GM12872 (cell line): Measurements from ENCODE around the gene EOGT.

Experiments
- CTCF ChIP-seq: IDR thresholded peaks from 3 replicates; pipeline ENCODE4 v1.5.1; 2011; ENCODE audit warnings: low read depth, mild to moderate bottlenecking, low read length, moderate library complexity; ENCODE audit not compliant: insufficient read depth

EOGT gene

GRCh38 chr3:68945225-68945624 is 68.3 kb downstream of the EOGT start:
- no peak for TF ChIP-seq CTCF

- no peak for TF ChIP-seq CTCF
Measured at GRCh38 chr3:68943753-68944500, 69.6 kb downstream of the EOGT start.

- TF ChIP-seq CTCF = no peak
Measured at GRCh38 chr3:68941055-68941454, 72.4 kb downstream of the EOGT start.

- TF ChIP-seq CTCF = no peak
Measured at GRCh38 chr3:68936856-68937255, 76.6 kb downstream of the EOGT start.

- no peak for TF ChIP-seq CTCF
Measured at GRCh38 chr3:68935778-68936177, 77.7 kb downstream of the EOGT start.

GRCh38 chr3:68931406-68932149 is 81.9 kb downstream of the EOGT start:
- no peak for TF ChIP-seq CTCF
